ENCODE results near the gene RAB3C.

DNA sequence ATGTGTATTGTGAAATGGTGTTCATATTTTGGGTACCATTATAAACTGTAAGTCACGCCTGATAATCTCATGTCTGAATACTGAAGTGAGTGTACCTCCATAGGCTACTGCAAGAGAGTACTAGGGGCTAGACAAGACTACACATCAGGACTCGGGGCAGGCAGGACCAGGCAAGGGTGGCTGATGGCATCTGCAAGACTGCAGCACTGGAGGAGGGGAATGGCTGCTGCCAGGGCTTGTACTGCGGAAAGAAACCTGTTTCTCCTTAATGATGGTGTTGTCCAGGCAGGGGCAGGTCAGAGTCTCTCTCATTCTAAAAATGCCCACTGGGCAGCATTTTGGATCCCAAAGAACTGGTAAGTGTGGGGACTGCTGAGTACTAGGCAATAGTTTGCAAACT lies 172.5 kb downstream of the RAB3C start:
- TF ChIP-seq, protein P1, sequence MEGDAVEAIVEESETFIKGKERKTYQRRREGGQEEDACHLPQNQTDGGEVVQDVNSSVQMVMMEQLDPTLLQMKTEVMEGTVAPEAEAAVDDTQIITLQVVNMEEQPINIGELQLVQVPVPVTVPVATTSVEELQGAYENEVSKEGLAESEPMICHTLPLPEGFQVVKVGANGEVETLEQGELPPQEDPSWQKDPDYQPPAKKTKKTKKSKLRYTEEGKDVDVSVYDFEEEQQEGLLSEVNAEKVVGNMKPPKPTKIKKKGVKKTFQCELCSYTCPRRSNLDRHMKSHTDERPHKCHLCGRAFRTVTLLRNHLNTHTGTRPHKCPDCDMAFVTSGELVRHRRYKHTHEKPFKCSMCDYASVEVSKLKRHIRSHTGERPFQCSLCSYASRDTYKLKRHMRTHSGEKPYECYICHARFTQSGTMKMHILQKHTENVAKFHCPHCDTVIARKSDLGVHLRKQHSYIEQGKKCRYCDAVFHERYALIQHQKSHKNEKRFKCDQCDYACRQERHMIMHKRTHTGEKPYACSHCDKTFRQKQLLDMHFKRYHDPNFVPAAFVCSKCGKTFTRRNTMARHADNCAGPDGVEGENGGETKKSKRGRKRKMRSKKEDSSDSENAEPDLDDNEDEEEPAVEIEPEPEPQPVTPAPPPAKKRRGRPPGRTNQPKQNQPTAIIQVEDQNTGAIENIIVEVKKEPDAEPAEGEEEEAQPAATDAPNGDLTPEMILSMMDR (IDR thresholded peaks at IDR 0.05) = no peak
- no peak for TF ChIP-seq POLR2A (IDR thresholded peaks at IDR 0.05)

Data from body of pancreas (tissue), 4 donors.